ENCODE measurements around the gene TFAM. TPM values are rescaled to one million over a fixed set of nuclear protein-coding genes. Genes with fewer than 3 reads are reported as not detected.

TFAM gene
- total RNA-seq, 2 donors from 2014 or later = 33.9 to 40.2 TPM

DNA sequence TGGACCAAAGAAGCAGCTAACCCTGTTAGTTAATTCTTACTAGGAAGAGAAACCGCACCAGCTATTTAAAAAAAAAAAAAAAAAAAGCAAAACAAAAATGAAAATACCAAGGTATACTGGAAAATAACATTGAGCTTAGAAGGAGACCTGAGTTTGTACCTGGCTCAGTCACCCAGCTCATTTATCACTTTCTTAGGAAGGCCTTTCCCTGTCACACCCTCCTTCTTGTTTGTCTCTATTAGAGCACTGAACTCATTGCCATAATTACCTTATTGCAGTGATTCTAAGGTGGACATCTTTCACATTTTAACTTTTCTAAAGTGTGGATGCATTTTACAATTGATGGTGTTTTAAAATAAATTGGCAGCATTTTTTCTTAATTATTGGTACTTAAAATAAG lies 26.3 kb upstream of the TFAM start:
- DNase-seq (no peak), ATAC-seq (no peak)
- Mint-ChIP-seq H3K4me1 (peaks cover 31% of the 10 kb centered on the region), H3K27me3 (no peaks in the 10 kb centered on the region), H3K27ac (no peak overlapping the region), H3K36me3 (ENCODE audit: low read depth) (no peaks in the 10 kb centered on the region), H3K4me3 (no peak overlapping the region)
- H3K9me3 ChIP-seq (ENCODE audit: control insufficient read depth, low read length, poor library complexity, severe bottlenecking) = no peaks in the 10 kb centered on the region

DNA sequence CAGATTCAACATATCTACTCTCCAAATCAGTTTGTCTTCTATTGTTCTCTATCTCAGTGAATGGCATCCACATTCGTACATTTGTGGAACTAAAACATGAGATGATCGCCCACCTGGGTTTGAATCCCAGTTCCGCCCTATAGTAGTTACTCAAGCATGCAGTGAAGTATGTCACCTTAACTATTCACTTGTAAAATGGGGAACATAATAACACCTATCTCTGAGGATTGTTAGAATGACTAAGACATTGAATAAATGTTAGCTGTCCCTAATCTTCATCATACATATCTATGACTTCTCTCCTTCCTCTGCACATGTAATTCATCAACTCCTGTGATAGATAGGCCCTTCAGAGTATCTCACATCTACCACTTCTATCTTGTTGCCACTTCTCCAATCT lies 25.7 kb upstream of the TFAM start:
- no peaks in the 10 kb centered on the region for H3K9me3 ChIP-seq (ENCODE audit: control insufficient read depth, low read length, poor library complexity, severe bottlenecking)
- H3K36me3 Mint-ChIP-seq (ENCODE audit: low read depth) = no peaks in the 10 kb centered on the region
- ATAC-seq = peak; percentile 16
- peak overlapping the region; percentile 1 for H3K27ac Mint-ChIP-seq
- no peak for DNase-seq
- H3K4me3 Mint-ChIP-seq = peak overlapping the region; percentile 13
- peaks cover 29% of the 10 kb centered on the region for H3K4me1 Mint-ChIP-seq
- no peaks in the 10 kb centered on the region for H3K27me3 Mint-ChIP-seq

DNA sequence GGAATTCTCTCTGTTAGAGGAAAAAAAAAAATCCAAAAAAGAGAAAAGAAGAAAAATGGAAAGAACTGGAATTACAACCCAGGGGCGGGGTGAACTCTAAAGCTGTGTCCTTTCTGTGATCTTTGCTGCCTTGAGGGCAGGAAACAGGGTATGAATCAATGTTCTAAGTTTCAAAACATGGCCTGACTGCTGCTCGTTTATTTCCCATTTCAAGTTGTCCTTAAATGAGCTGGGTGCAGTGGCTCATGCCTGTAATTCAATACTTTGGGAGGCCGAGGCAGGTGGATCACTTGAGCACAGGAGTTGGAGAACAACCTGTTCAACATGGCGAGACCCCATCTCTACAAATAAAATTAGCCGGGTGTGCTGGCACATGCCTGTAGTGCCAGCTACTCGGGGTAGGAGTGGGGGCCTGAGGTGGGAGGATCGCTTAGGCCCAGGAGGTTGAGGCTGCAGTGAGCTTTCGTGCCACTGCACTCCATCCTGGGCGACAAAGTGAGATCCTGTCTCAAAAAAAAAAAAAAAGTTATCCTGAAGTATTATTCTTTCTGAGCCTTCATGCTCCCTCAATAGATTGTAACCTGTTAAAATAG lies 24.7 kb upstream of the TFAM start:
- H3K36me3 Mint-ChIP-seq (ENCODE audit: low read depth) = no peaks in the 10 kb centered on the region
- no peak overlapping the region for H3K4me3 Mint-ChIP-seq
- peak overlapping the region; percentile 1 for H3K27ac Mint-ChIP-seq
- DNase-seq (no peak), ATAC-seq (no peak)
- H3K9me3 ChIP-seq (ENCODE audit: control insufficient read depth, low read length, poor library complexity, severe bottlenecking) = no peaks in the 10 kb centered on the region
- no peaks in the 10 kb centered on the region for H3K27me3 Mint-ChIP-seq
- peaks cover 27% of the 10 kb centered on the region for H3K4me1 Mint-ChIP-seq

DNA sequence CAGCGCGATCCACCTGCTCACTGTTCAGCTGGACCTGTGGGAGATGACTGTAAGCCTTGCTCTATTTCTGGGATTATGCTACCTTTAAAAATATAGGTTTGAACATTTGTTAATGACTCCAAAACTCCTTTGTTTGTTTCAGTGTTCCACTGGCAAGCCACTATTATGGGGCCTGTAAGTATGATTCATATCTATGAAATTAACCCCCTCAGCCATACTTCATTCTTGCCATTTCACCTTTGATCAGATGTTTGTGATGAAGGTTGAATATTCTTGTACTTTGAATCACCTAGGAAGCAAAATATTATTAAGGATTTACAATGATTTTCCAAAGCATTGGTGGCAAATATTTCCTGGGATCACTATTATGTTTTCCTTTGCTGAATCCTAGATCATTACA lies 23.9 kb upstream of the TFAM start:
- H3K9me3 ChIP-seq (ENCODE audit: control insufficient read depth, low read length, poor library complexity, severe bottlenecking) = no peaks in the 10 kb centered on the region
- H3K27me3 Mint-ChIP-seq = no peaks in the 10 kb centered on the region
- H3K27ac Mint-ChIP-seq = no peak overlapping the region
- peaks cover 25% of the 10 kb centered on the region for H3K4me1 Mint-ChIP-seq
- no peaks in the 10 kb centered on the region for H3K36me3 Mint-ChIP-seq (ENCODE audit: low read depth)
- DNase-seq (no peak), ATAC-seq (no peak)
- no peak overlapping the region for H3K4me3 Mint-ChIP-seq

DNA sequence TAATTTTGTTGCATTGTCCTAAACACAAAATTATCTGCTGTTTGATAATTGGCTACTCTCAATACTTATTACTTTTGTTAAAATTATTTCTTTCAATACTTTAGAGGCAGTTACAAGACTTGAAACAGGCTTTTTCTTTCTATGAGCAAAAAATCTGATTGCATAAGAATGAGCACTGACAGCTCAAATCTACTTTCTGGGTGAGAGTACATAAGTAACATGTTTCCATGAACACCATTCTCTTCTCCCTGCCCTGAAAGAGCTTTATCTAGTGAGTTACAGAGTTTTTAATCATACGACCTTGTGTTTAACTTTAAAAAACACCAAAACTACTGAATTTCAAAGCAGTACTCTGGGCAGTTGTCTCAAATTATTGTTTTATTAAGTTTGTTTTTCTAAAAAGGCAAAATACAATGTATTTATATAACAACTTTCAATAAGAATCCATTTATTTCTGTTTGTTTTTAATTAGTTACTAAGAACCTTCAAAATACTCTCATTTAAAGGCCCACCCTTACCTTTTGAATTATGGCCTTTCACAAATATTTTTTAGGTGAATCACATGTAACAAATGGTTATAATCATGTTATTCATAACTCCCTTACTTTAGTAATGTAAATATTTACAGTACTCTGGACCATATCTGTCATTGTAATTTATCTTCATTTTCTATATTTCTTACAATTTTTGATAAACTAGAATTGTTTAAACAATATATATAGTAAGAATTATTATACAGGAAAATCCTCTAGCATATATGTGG lies 23.0 kb upstream of the TFAM start:
- Mint-ChIP-seq H3K27me3 (no peaks in the 10 kb centered on the region), H3K36me3 (ENCODE audit: low read depth) (no peaks in the 10 kb centered on the region), H3K4me3 (no peak overlapping the region), H3K27ac (no peak overlapping the region), H3K4me1 (peaks cover 20% of the 10 kb centered on the region)
- ATAC-seq (no peak), DNase-seq (no peak)
- H3K9me3 ChIP-seq (ENCODE audit: control insufficient read depth, low read length, poor library complexity, severe bottlenecking) = no peaks in the 10 kb centered on the region

DNA sequence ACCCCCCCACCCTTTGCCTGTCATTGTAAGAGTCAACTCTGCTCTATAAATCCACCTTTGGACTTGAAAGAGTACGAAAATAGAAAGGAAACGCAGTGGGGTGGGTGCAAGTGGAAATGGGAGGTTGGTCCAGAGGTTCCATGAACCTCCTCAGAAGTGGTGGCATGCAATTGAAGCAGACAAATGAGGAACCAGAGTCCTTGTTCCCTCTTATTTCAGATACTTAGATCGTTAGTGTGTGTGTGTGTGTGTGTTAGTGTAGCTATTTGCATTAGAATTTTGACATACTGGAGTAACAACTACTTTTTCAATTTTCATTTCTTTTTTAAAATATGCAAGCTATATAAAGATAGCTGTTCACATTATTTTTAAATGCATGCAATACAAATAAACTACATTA lies 18.1 kb upstream of the TFAM start:
- no peaks in the 10 kb centered on the region for H3K36me3 Mint-ChIP-seq (ENCODE audit: low read depth)
- no peaks in the 10 kb centered on the region for H3K27me3 Mint-ChIP-seq
- H3K27ac Mint-ChIP-seq = no peak overlapping the region
- no peaks in the 10 kb centered on the region for H3K9me3 ChIP-seq (ENCODE audit: control insufficient read depth, low read length, poor library complexity, severe bottlenecking)
- H3K4me1 Mint-ChIP-seq = peaks cover 4% of the 10 kb centered on the region
- no peak overlapping the region for H3K4me3 Mint-ChIP-seq
- DNase-seq (no peak), ATAC-seq (no peak)

DNA sequence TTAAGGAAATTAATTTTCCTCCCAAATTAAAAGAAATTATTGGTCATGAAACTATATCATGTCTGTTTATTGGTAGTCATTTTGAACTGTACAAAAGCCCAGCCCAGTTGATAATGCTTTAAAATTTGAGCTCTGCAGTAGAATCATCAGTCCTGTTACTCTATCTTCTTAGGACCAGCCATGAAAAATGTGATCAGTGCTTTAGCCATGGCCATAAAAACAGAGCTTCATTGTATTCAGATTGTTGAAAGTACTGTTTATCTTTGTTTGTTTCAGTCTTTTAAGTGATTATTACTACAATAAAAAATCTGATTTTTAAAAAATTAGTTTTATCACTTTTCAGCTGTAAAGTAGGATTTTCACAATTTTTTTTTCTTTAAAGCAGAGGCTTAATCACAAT lies 13.7 kb upstream of the TFAM start:
- H3K27me3 Mint-ChIP-seq = no peaks in the 10 kb centered on the region
- H3K36me3 Mint-ChIP-seq (ENCODE audit: low read depth) = no peaks in the 10 kb centered on the region
- no peaks in the 10 kb centered on the region for H3K4me1 Mint-ChIP-seq
- no peak for DNase-seq
- no peaks in the 10 kb centered on the region for H3K9me3 ChIP-seq (ENCODE audit: control insufficient read depth, low read length, poor library complexity, severe bottlenecking)
- peak overlapping the region; percentile 43 for H3K27ac Mint-ChIP-seq
- no peak for ATAC-seq
- no peak overlapping the region for H3K4me3 Mint-ChIP-seq

DNA sequence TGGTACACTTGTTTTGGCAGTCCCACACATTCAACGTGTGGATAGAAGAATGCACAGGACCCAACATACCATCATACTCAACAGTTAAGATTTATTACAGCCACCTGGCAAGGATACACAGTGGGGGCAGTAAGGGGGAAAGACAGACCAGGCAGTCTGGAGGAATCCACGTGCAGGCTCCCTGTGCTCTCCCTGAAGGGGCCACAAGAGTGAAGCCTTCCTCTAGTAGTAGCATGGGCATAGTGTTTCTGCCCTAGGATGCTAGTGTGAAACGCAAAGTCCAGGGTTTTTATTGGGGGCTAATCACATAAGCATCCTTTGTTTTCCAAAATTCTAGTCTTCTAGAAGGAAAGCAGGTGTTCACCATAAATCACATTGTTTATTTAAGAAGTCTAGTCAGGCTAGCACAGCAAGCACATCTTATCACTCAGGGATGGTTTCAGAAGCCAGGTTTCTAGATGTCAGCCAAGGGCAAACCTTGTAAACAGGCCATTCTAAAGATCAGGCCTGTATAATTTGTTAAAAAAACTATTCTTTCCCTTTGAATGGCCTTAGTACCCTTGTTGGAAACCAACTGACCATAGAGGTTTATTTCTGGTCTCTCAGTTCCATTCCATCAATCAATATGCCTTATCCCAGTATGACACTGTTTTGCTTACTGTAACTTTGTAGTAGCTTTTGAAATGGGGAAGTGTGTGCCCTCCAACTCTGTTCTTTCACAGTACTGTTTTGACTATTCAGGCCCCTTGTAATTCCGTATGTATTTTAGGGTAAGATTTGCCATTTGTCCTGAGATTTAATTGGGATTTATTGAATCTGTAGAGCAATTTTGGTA lies 12.4 kb upstream of the TFAM start:
- H3K27me3 Mint-ChIP-seq = no peaks in the 10 kb centered on the region
- H3K4me3 Mint-ChIP-seq = no peak overlapping the region
- ATAC-seq (no peak), DNase-seq (no peak)
- no peaks in the 10 kb centered on the region for H3K9me3 ChIP-seq (ENCODE audit: control insufficient read depth, low read length, poor library complexity, severe bottlenecking)
- no peak overlapping the region for H3K27ac Mint-ChIP-seq
- no peaks in the 10 kb centered on the region for H3K36me3 Mint-ChIP-seq (ENCODE audit: low read depth)
- no peaks in the 10 kb centered on the region for H3K4me1 Mint-ChIP-seq

DNA sequence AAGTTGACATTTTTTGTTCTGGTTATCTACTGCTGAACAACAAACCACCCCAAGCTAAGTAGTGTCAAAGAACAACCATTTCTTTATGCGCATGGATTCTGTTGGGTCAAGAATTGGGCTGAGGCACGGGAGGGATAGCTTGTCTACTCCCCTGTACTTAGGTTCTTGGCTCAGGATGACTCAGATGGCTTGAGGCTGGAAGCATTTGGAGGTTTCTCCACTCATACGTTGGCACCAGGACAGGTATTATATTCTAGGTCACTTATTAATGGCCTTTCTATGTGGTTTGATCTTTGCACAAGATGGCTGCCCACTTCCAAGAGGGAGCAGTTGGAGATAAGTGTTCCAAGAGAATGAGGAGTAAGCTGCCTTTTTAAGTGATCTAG lies 11.8 kb upstream of the TFAM start:
- Mint-ChIP-seq H3K4me3 (no peak overlapping the region), H3K27ac (no peak overlapping the region)
- ATAC-seq = no peak

DNA sequence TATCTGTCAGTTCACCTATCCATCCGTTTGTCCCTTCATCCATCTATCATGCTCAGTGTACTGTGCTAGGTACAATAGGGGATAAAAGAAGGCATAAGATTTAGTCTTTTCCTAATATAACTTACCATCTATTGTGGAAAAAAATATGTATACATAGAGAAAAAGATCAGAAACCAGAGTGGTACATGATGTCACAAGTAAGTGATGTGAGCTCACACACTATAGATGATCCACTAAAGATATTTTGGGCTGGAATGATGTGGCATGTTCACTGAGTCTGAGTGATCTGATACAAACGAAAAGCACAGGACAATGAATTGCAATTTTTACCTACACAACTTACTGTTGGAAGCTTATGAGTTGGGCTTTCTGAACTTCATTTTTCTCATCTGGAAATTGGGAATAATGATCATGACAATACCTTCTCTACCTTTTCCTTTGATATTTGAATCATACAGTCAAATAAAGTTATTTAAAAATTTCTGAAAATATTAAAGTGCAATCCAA lies 2.7 kb upstream of the TFAM start:
- ATAC-seq (no peak), DNase-seq (no peak)
- no peaks in the 10 kb centered on the region for H3K27me3 Mint-ChIP-seq
- H3K27ac Mint-ChIP-seq = peak overlapping the region; percentile 96
- no peak overlapping the region for H3K4me3 Mint-ChIP-seq
- H3K4me1 Mint-ChIP-seq = peaks cover 20% of the 10 kb centered on the region
- H3K36me3 Mint-ChIP-seq (ENCODE audit: low read depth) = no peaks in the 10 kb centered on the region
- no peaks in the 10 kb centered on the region for H3K9me3 ChIP-seq (ENCODE audit: control insufficient read depth, low read length, poor library complexity, severe bottlenecking)

More for the DNA sequence above, 11.8 kb upstream of the TFAM start:
- Mint-ChIP-seq H3K27me3 (no peaks in the 10 kb centered on the region), H3K4me1 (no peaks in the 10 kb centered on the region), H3K36me3 (ENCODE audit: low read depth) (no peaks in the 10 kb centered on the region)
- DNase-seq = no peak
- no peaks in the 10 kb centered on the region for H3K9me3 ChIP-seq (ENCODE audit: control insufficient read depth, low read length, poor library complexity, severe bottlenecking)

DNA sequence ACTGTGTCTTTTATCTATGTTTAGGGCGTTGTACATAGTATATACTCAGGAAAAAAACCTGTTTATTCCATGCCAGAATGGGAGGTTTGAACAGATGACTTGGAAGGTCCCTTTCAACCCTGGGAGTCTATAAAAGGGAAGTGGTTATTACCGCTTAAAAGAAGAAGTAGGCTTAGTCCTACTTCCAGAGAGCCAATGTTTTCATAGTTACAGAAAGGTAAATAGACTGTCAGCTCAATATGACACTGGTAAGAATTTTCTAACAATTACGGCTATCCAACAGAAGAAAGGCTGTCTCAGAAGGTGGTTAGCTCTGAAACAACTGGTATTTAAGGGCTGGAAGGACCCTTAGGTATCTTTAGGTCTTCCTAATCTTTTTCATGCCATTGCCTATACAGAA lies 1.1 kb upstream of the TFAM start:
- Mint-ChIP-seq H3K27ac (peak overlapping the region; percentile 96), H3K4me3 (peak overlapping the region; percentile 97), H3K4me1 (peaks cover 20% of the 10 kb centered on the region), H3K27me3 (no peaks in the 10 kb centered on the region), H3K36me3 (ENCODE audit: low read depth) (no peaks in the 10 kb centered on the region)
- no peak for DNase-seq
- ATAC-seq = peak; percentile 76
- H3K9me3 ChIP-seq (ENCODE audit: control insufficient read depth, low read length, poor library complexity, severe bottlenecking) = no peaks in the 10 kb centered on the region

DNA sequence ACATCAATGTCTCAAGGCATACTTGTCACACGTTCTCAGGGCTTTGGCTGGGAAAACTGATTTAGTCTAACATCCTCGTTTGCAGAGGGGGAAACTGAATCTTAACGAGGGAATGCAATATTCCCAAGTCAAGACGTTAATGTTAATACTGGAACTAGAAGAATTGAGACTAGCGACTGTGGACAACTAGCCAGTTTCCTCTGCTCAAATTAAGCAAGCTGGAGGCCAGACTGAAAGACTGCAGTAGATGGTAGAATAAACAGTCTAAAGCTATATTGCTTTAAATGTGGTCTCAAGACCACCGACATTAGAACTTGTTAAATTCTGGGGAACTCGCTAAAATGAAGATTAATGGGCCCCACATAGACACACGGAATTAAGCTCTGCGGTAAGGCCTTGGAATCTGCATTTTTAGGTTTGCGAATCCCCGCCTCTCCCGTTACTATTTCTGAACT lies 639 bp upstream of the TFAM start:
- ATAC-seq (peak; percentile 4), DNase-seq (no peak)
- peak overlapping the region; percentile 96 for H3K27ac Mint-ChIP-seq
- H3K4me1 Mint-ChIP-seq = peaks cover 23% of the 10 kb centered on the region
- no peaks in the 10 kb centered on the region for H3K27me3 Mint-ChIP-seq
- peaks cover 2% of the 10 kb centered on the region for H3K36me3 Mint-ChIP-seq (ENCODE audit: low read depth)
- H3K4me3 Mint-ChIP-seq = peak overlapping the region; percentile 97
- no peaks in the 10 kb centered on the region for H3K9me3 ChIP-seq (ENCODE audit: control insufficient read depth, low read length, poor library complexity, severe bottlenecking)

DNA sequence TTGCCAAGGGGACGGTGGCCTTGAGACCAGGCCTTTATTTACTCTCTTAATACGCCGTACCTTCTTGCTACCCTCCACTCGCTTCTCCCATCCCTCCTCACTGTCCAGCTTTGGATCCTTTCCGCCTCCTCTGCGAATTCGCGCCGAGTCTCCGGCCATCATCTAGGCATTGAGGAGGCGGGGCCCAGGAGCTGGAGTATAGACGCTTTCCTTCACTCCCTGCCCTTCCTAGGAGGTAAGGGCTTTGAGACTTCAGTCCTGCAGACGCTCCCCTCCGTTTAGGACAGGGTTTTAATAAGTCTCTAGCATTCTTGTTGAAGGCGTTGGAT lies 538 bp downstream of the TFAM start:
- Mint-ChIP-seq H3K36me3 (ENCODE audit: low read depth) (peaks cover 4% of the 10 kb centered on the region), H3K4me1 (peaks cover 28% of the 10 kb centered on the region), H3K27ac (peak overlapping the region; percentile 96), H3K4me3 (peak overlapping the region; percentile 97), H3K27me3 (no peaks in the 10 kb centered on the region)
- no peaks in the 10 kb centered on the region for H3K9me3 ChIP-seq (ENCODE audit: control insufficient read depth, low read length, poor library complexity, severe bottlenecking)
- DNase-seq = no peak
- ATAC-seq = no peak
